ENCODE results near the gene ACE.

The ACE gene

DNA sequence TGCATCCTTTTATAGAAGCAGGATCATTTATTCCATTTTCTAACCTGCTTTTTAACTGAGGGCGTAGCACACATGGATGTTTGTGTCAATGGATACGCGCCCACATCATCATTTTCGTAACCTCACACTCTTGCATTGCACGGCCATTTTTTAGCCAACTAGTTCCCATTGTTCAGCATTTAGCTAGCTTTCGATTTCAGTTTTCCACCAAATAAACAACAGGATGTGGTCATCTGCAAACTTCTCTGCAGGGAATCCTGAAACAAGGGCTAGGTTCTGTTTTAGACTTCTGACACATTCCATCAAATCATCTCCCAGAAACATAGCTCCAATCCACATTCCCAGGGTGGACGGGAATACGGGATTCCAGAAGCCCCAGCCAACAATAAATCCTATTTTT lies 37.2 kb upstream of the ACE start:
- no peak overlapping the region for H3K4me3 ChIP-seq (ENCODE audit: low read length)
- no peak for TF ChIP-seq ZNF274 (IDR thresholded peaks at IDR 0.05; ENCODE audit: low read depth, low read length)

DNA sequence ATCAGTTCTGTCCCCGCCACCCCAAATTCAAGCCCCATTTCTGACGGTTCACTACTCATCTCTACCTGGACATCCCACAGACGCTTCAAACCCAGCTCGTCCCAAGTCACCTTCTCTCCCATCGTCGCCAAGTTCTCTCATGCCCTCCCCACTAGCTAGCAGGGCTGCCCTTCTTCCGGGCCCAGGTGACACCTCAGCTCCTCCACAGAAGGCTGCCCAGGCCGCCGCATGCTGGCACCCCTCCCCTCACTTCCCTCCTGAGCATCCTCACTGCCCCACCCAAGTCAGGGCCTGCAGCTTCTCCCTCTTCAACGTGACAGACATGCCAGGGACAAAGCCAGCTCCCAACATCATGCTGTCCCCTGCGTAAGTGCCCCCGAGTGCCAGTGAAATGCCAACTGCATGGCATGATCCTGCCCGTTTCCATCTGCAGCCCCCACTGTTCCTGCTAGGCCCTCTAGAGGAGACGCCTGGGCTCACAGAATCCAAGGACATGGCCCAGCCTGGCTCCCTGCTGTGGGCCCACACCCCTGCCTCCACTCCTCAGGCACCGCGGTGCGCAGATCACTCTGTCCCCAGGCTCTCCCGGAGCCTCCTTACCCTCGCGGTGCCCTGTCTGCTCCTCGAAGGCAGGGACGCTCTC lies 36.6 kb upstream of the ACE start:
- TF ChIP-seq ZNF274 (IDR thresholded peaks at IDR 0.05; ENCODE audit: low read depth, low read length), result no peak
- no peak overlapping the region for H3K4me3 ChIP-seq (ENCODE audit: low read length)

DNA sequence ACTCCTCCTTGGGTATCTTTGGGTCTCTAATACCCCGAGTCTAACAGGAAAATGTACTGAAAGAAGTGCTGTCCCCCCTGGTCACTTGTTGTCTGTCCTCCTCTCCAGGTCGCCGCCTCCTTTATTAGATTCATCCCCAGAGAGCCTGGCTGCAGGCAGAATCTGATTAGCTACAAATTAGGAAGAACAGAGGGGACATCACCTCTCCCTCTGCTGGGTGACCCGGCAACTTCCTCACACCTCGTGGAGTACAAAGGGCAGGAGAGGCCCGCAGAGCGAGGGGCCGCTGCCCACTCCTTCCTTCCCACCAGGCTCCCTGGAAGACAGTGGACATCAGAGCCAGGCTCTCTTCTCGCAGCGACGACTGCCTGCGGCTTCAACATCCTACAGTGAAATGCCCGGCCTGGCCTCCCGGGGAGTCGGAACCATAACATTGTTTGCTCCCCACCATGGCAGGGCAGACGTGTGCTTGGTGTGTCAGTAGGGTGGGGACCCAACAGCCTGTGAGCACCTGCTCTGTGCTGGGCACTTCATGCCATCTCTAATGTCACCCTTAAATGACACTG lies 36.0 kb upstream of the ACE start:
- TF ChIP-seq ZNF274 (IDR thresholded peaks at IDR 0.05; ENCODE audit: low read depth, low read length), result no peak
- no peak overlapping the region for H3K4me3 ChIP-seq (ENCODE audit: low read length)

- no peak overlapping the region for H3K4me3 ChIP-seq (ENCODE audit: low read length)
- no peak for TF ChIP-seq ZNF274 (IDR thresholded peaks at IDR 0.05; ENCODE audit: low read depth, low read length)
These were observed 35.2 kb upstream of the ACE start for GRCh38 chr17:63441654-63442053.

DNA sequence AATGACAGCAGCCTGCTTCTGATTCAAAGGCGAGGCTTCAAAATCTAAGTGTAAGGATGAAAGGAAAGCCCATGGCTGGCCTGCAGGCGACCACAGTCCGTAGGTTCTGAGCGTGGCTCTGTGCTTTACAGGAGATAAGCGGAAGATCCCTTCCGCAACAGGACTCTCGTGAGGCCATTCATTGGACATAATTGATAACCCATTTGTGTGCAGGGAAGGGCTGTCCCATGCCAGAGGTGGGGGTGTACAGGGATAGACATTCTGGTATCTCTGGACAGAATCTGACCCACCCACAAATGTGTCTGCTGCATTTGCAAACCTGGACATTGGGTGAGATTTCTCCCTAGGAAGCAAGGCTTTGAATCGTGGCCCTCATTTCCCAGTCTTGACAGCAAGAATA lies 34.8 kb upstream of the ACE start:
- no peak for TF ChIP-seq ZNF274 (IDR thresholded peaks at IDR 0.05; ENCODE audit: low read depth, low read length)
- H3K4me3 ChIP-seq (ENCODE audit: low read length), result no peak overlapping the region

DNA sequence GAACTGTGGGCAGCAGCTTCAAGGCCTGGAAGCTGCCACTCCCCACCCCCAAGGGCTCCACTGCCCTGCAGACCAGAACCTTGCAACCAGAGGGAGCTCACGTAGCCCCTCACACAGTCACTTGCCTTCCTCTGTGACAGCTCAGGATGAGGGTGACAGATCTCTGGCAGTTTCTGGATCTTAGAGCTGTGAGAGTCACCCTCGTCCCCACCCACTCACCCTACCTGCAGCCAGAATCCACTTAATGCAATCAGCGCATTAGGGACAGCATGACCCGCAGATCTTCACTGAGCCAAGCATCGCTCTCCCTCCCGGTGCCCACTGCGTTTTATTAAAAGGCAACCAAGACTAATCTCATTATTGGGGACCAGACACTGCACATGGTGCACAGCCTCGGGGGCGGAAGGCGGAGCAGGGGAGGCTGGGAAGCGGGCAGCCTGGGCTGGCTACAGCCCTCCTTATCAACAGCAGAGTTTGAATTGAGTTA lies 34.3 kb upstream of the ACE start:
- no peak for TF ChIP-seq ZNF274 (IDR thresholded peaks at IDR 0.05; ENCODE audit: low read depth, low read length)
- H3K4me3 ChIP-seq (ENCODE audit: low read length), result no peak overlapping the region

DNA sequence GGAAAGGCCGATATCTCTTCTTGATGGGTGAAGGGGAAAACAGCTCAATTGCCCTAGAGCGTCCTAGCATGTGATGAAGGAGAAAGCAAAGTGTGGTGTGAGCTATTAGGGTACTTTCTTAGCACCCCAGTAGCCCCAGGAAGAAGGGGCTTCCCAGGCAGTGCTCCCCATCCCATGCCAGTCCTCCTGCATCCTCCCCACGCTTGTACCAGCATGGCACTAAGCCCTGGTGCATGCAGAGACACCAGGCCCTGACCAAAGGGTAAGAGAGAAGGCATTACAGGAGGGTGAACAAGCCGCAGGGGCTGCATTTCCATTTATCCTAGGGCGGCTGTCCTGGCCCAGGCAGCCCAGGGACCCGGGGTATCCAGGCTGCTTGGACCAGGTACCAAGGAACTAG lies 33.8 kb upstream of the ACE start:
- H3K4me3 ChIP-seq (ENCODE audit: low read length), result no peak overlapping the region

GRCh38 chr17:63444457-63444856 lies 32.4 kb upstream of the ACE start:
- H3K4me3 ChIP-seq (ENCODE audit: low read length), result no peak overlapping the region
- no peak for TF ChIP-seq ZNF274 (IDR thresholded peaks at IDR 0.05; ENCODE audit: low read depth, low read length)

More for the DNA sequence above, 33.8 kb upstream of the ACE start:
- no peak for TF ChIP-seq ZNF274 (IDR thresholded peaks at IDR 0.05; ENCODE audit: low read depth, low read length)

DNA sequence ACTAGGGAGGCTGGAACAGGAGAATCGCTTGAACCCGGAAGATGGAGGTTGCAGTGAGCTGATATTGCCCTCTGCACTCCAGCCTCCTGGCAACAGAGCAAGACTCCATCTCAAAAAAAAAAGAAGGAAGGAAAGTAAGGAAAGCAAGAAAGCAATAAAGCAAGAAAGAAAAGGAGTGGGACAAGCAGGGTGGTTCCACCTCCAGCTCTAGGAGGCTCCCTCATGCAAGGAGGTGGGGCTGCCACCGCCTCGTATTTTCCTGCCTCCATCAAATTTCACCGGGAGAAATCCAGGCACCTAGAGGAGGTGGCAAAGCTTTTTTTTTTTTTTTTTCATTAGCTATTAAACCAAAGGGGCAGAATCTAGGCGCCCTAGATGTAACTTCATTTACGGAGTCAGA lies 31.8 kb upstream of the ACE start:
- no peak for TF ChIP-seq ZNF274 (IDR thresholded peaks at IDR 0.05; ENCODE audit: low read depth, low read length)
- H3K4me3 ChIP-seq (ENCODE audit: low read length), result no peak overlapping the region

DNA sequence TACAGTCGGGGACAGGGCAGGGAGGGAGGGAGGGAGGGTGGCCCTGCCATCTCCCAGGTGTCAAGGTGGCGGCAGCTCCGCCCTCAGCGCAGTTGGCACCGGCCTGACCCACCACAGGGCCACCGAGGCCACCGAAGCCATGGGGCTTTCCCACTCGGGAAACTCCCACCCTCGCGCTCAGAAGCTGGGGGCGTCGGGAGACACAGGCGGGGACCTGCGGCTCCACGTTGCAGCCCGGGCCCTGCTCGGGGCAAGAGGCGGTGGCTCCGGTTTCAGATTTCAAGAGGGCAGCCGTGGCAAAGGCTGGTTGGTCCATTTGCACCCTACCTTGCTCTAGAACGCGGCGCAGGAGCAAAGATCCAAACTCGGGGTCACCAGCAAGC lies 31.3 kb upstream of the ACE start:
- H3K4me3 ChIP-seq (ENCODE audit: low read length), result peak overlapping the region; percentile 9; the same call in 1 of the 2 replicates
- TF ChIP-seq ZNF274 (IDR thresholded peaks at IDR 0.05; ENCODE audit: low read depth, low read length), result no peak

GRCh38 chr17:63445954-63446752 lies 30.7 kb upstream of the ACE start, which contains the start of gene CYB561:
TSS of gene CYB561 (minus strand) at chr17:63446306. CDS start at chr17:63437547, 8,759 bp downstream.
- peak within 1 kb of the TSS; percentile 30; the same call in 1 of the 2 replicates for H3K4me3 ChIP-seq (ENCODE audit: low read length)
- no peak for TF ChIP-seq ZNF274 (IDR thresholded peaks at IDR 0.05; ENCODE audit: low read depth, low read length)

GRCh38 chr17:63446753-63447470 lies 29.9 kb upstream of the ACE start:
- TF ChIP-seq ZNF274 (IDR thresholded peaks at IDR 0.05; ENCODE audit: low read depth, low read length), result no peak

DNA sequence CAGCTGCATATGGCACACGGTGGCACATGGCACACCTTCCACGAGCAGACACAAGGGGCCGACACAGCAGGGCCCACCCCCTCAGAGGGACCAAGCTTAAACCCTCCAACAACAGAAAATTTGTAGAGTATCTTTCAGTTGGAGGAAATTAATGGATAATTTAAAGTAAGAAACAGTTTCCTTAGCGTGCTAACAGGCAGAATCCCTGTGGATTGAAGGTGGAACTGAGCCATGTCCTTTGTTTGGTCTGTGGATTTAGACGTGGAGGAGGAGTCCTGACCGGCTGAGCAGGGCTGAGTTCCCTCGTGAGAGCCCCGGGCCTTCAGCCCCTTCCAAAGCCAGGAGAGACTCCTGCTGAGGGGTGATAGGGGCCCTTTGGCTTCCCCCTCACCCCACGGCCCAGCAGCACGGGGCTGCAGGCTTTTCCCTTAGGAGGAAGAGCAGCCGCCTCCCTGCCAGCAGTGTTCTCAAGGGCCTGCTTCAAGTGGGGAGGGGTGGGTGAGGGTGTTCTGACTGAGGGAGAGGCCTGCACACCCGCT lies 29.3 kb upstream of the ACE start:
- no peak for TF ChIP-seq ZNF274 (IDR thresholded peaks at IDR 0.05; ENCODE audit: low read depth, low read length)
- H3K4me3 ChIP-seq (ENCODE audit: low read length), result no peak overlapping the region

More at GRCh38 chr17:63446753-63447470, 29.9 kb upstream of the ACE start:
- peak overlapping the region; percentile 30; the same call in 1 of the 2 replicates for H3K4me3 ChIP-seq (ENCODE audit: low read length)

GRCh38 chr17:63448655-63449054 lies 28.2 kb upstream of the ACE start:
- no peak overlapping the region for H3K4me3 ChIP-seq (ENCODE audit: low read length)
- TF ChIP-seq ZNF274 (IDR thresholded peaks at IDR 0.05; ENCODE audit: low read depth, low read length), result no peak
